Endodermal cell (in vitro differentiated cells): ENCODE results near the gene PPM1G. TPM values are rescaled to one million over a fixed set of nuclear protein-coding genes. Genes with fewer than 3 reads are reported as not detected.
A peak's percentile ranks its signal among the peaks of the same experiment; 100 is the strongest.

Source experiments
- DNase-seq: peaks from one replicate; pipeline ENCODE4 v3.0.0-alpha.2; 2017
- H3K27ac ChIP-seq: 2 replicates; pipeline ENCODE4 v1.5.1; 2013; ENCODE audit warnings: mild to moderate bottlenecking, low read depth, low read length, moderate library complexity
- H3K27me3 ChIP-seq: 2 replicates; pipeline ENCODE4 v1.6.1; 2013; ENCODE audit warnings: mild to moderate bottlenecking, low read length, moderate library complexity; ENCODE audit not compliant: insufficient read depth, control insufficient read depth, poor library complexity, severe bottlenecking
- H3K36me3 ChIP-seq: 2 replicates; pipeline ENCODE4 v1.7.0; 2013; ENCODE audit warnings: mild to moderate bottlenecking, low read length, moderate library complexity; ENCODE audit not compliant: control insufficient read depth, insufficient read depth
- H3K4me1 ChIP-seq: one replicate; pipeline ENCODE4 v1.7.0; 2013; ENCODE audit warnings: low read length; ENCODE audit not compliant: control insufficient read depth, insufficient read depth
- H3K4me3 ChIP-seq: 2 replicates; pipeline ENCODE4 v1.5.1; 2013; ENCODE audit warnings: mild to moderate bottlenecking, low read length, moderate library complexity
- H3K9ac ChIP-seq: 2 replicates; pipeline ENCODE4 v1.6.1; 2013; ENCODE audit warnings: mild to moderate bottlenecking, low read length, moderate library complexity; ENCODE audit not compliant: poor library complexity, severe bottlenecking; ENCODE audit errors: extremely low read depth
- H3K9me3 ChIP-seq: 2 replicates; pipeline ENCODE4 v1.6.1; 2013; ENCODE audit warnings: mild to moderate bottlenecking, low read length, moderate library complexity; ENCODE audit not compliant: control insufficient read depth
- H3K27ac Mint-ChIP-seq: 2 replicates; pipeline ENCODE4 v1.8.0; 2020; ENCODE audit warnings: mixed read lengths
- H3K27me3 Mint-ChIP-seq: 2 replicates; pipeline ENCODE4 v1.8.0; 2021; ENCODE audit warnings: mild to moderate bottlenecking, mixed read lengths; ENCODE audit not compliant: insufficient read depth
- H3K36me3 Mint-ChIP-seq: 2 replicates; pipeline ENCODE4 v1.8.0; 2020; ENCODE audit warnings: low read depth, mixed read lengths
- H3K4me1 Mint-ChIP-seq: 2 replicates; pipeline ENCODE4 v1.8.0; 2020; ENCODE audit warnings: mixed read lengths
- H3K4me3 Mint-ChIP-seq: 2 replicates; pipeline ENCODE4 v1.8.0; 2020; ENCODE audit warnings: mild to moderate bottlenecking, moderate library complexity, mixed read lengths
- H3K9me3 Mint-ChIP-seq: 2 replicates; pipeline ENCODE4 v1.8.0; 2020; ENCODE audit warnings: mild to moderate bottlenecking, mixed read lengths
- CTCF ChIP-seq: fragments of 200-600 bp; sonication (generic); conservative IDR thresholded peaks from 2 replicates; pipeline ENCODE4 v1.5.0; 2021; ENCODE audit warnings: antibody characterized with exemption, mild to moderate bottlenecking
- WGBS, 2 experiments: methylation state at CpG; one replicate each; pipeline versions ENCODE4 v1.1.5 to v1.1.7; 2013; ENCODE audit warnings: missing lambda C conversion rate in 2 of 2, mixed read lengths in 1 of 2; ENCODE audit not compliant: insufficient coverage in 1 of 2, insufficient read length in 1 of 2; 5-methylcytosine and 5-hydroxymethylcytosine counted together
- total RNA-seq, 2 donors: library from RNA; stranded (reverse); fragmentation: NEBNext Ultra II Directional in 1 of 2; extraction: Animal tissue kit (Norgen Biotek cat#: 25700) in 1 of 2; gene quantifications; 2 replicates in 1 of 2; 3 replicates in 1 of 2; pipeline ENCODE4 v1.2.1, GENCODE V29; 2021

The PPM1G gene
- total RNA-seq, 2 donors from 2014 or later: 124 to 125 TPM

- Histone ChIP-seq H3K4me1 (peaks cover 3% of the 10 kb centered on the region), H3K27me3 (no peaks in the 10 kb centered on the region), H3K27ac (no peak overlapping the region), H3K36me3 (peaks cover 56% of the 10 kb centered on the region), H3K9ac (no peak overlapping the region), H3K9me3 (no peaks in the 10 kb centered on the region), H3K4me3 (no peak overlapping the region)
- Mint-ChIP-seq H3K27ac (no peak overlapping the region), H3K4me1 (peaks cover 12% of the 10 kb centered on the region), H3K27me3 (no peaks in the 10 kb centered on the region), H3K36me3 (peaks cover 69% of the 10 kb centered on the region), H3K4me3 (peak overlapping the region; percentile 55), H3K9me3 (no peaks in the 10 kb centered on the region)
- WGBS, 2 experiments: 89 to 100% methylated on average over 2 to 10 of the region's 10 CpGs
- no peak for TF ChIP-seq CTCF
- DNase-seq: no peak
These were observed 32.0 kb upstream of the PPM1G start for GRCh38 chr2:27441226-27441926.

- TF ChIP-seq CTCF: no peak
- H3K9me3 Mint-ChIP-seq: no peaks in the 10 kb centered on the region
- no peaks in the 10 kb centered on the region for H3K27me3 Mint-ChIP-seq
- no peak for DNase-seq
- H3K4me1 Mint-ChIP-seq: peaks cover 16% of the 10 kb centered on the region
- H3K4me3 Mint-ChIP-seq: no peak overlapping the region
- H3K27me3 ChIP-seq: no peaks in the 10 kb centered on the region
- WGBS, 2 experiments: 93 to 95% methylated on average over 6 of the region's 6 CpGs
- no peak overlapping the region for H3K27ac ChIP-seq
- peaks cover 77% of the 10 kb centered on the region for H3K36me3 ChIP-seq
- peaks cover under 1% of the 10 kb centered on the region for H3K4me1 ChIP-seq
- H3K36me3 Mint-ChIP-seq: peaks cover 72% of the 10 kb centered on the region
- H3K9me3 ChIP-seq: no peaks in the 10 kb centered on the region
- H3K9ac ChIP-seq: no peak overlapping the region
- H3K27ac Mint-ChIP-seq: peak overlapping the region; percentile 20
- H3K4me3 ChIP-seq: no peak overlapping the region
These were observed 26.2 kb upstream of the PPM1G start for GRCh38 chr2:27435628-27436027.

GRCh38 chr2:27431395-27431794, 22.0 kb upstream of the PPM1G start:
- H3K4me1 Mint-ChIP-seq: peaks cover 30% of the 10 kb centered on the region
- DNase-seq: no peak
- no peak overlapping the region for H3K4me3 ChIP-seq
- H3K27me3 ChIP-seq: no peaks in the 10 kb centered on the region
- H3K9me3 ChIP-seq: no peaks in the 10 kb centered on the region
- no peak overlapping the region for H3K4me3 Mint-ChIP-seq
- H3K9me3 Mint-ChIP-seq: no peaks in the 10 kb centered on the region
- H3K27me3 Mint-ChIP-seq: no peaks in the 10 kb centered on the region
- peaks cover 42% of the 10 kb centered on the region for H3K36me3 ChIP-seq
- H3K36me3 Mint-ChIP-seq: peaks cover 39% of the 10 kb centered on the region
- H3K27ac Mint-ChIP-seq: peak overlapping the region; percentile 76
- H3K4me1 ChIP-seq: no peaks in the 10 kb centered on the region
- H3K27ac ChIP-seq: no peak overlapping the region
- TF ChIP-seq CTCF: no peak
- no peak overlapping the region for H3K9ac ChIP-seq
